Spleen (tissue), 11 donors: ENCODE data around the gene ASTL. TPM values are rescaled to one million over a fixed set of nuclear protein-coding genes. Genes with fewer than 3 reads are reported as not detected.
A peak's percentile ranks its signal among the peaks of the same experiment; 100 is the strongest.

Source experiments
- DNase-seq: peaks from one replicate; pipeline ENCODE4 v3.0.0-alpha.2; 2020
- H3K27ac ChIP-seq, 8 donors: fragments of 200-600 bp; sonication (generic) in 7 of 8; 1 replicate in 4 of 8; 2 replicates in 4 of 8; pipeline versions ENCODE4 v1.5.0 to v1.8.0; 2016 to 2021; ENCODE audit warnings: inconsistent platforms in 4 of 8, mild to moderate bottlenecking in 4 of 8, moderate library complexity in 1 of 8
- H3K27me3 ChIP-seq, 7 donors: fragments of 200-600 bp; sonication (generic) in 6 of 7; replicated peaks in 1 of 7; 1 replicate in 4 of 7; 2 replicates in 3 of 7; pipeline versions ENCODE4 v1.5.0 to v1.8.0; 2016 to 2021; ENCODE audit warnings: inconsistent platforms in 3 of 7, mild to moderate bottlenecking in 1 of 7
- H3K36me3 ChIP-seq, 6 donors: fragments of 200-600 bp; sonication (generic) in 5 of 6; 1 replicate in 4 of 6; 2 replicates in 2 of 6; pipeline versions ENCODE4 v1.5.0 to v1.8.0; 2016 to 2021; ENCODE audit warnings: inconsistent platforms in 2 of 6
- H3K4me1 ChIP-seq, 6 donors: fragments of 200-600 bp; sonication (generic) in 5 of 6; 1 replicate in 3 of 6; 2 replicates in 3 of 6; pipeline versions ENCODE4 v1.5.0 to v1.8.0; 2016 to 2021; ENCODE audit warnings: inconsistent platforms in 3 of 6
- H3K4me3 ChIP-seq, 8 donors: fragments of 200-600 bp; sonication (generic) in 7 of 8; 1 replicate in 4 of 8; 2 replicates in 4 of 8; pipeline versions ENCODE4 v1.5.0 to v1.8.0; 2016 to 2021; ENCODE audit warnings: inconsistent platforms in 4 of 8, mild to moderate bottlenecking in 4 of 8, moderate library complexity in 2 of 8
- H3K9me3 ChIP-seq, 8 donors: fragments of 200-600 bp; sonication (generic) in 7 of 8; 1 replicate in 4 of 8; 2 replicates in 4 of 8; pipeline versions ENCODE4 v1.5.0 to v1.8.0; 2016 to 2021; ENCODE audit warnings: inconsistent platforms in 4 of 8
- CTCF ChIP-seq, 11 experiments: fragments of 200-600 bp in 7 of 11; fragments of 450-650 bp in 4 of 11; sonication (generic) in 4 of 11; IDR thresholded peaks in 8 of 11; conservative IDR thresholded peaks in 3 of 11; 1 replicate in 7 of 11; 2 replicates in 4 of 11; pipeline versions ENCODE4 v1.4.0 to v1.8.0; 2016 to 2021; ENCODE audit warnings: antibody characterized with exemption in 11 of 11, inconsistent platforms in 4 of 11, mild to moderate bottlenecking in 1 of 11
- POLR2A ChIP-seq, 3 donors: fragments of 450-650 bp; IDR thresholded peaks; one replicate each; pipeline ENCODE4 v1.5.1; 2017; ENCODE audit warnings: antibody characterized with exemption in 3 of 3, mild to moderate bottlenecking in 1 of 3
- POLR2AphosphoS5 ChIP-seq, 3 donors: sonication (generic); formaldehyde crosslinking; IDR thresholded peaks; one replicate each; pipeline ENCODE4 v1.5.1; 2017; ENCODE audit warnings: antibody characterized with exemption in 3 of 3
- WGBS, 5 donors: extraction: QIAGEN DNeasy Blood & Tissue Kit in 3 of 5; methylation state at CpG; one replicate each; pipeline versions ENCODE4 v1.1.5 to v1.1.7; 2013 to 2018; 5-methylcytosine and 5-hydroxymethylcytosine counted together
- intact Hi-C: fragments of 100-400 bp; cut with DNase I; formaldehyde crosslinking; loops from one replicate; pipeline ENCODE4 v1.15.0; 2023; ENCODE audit warnings: low total_unique reads
- polyA plus RNA-seq, 3 donors: library from polyadenylated mRNA; stranded (reverse); fragments of 200-250 nt; gene quantifications; one replicate each; pipeline ENCODE4 v1.2.1, GENCODE V29; 2013
- total RNA-seq, 7 donors: library from RNA; depleted of rRNA in 3 of 7; stranded (reverse); fragments of >200 nt in 3 of 7; fragmentation: NEBNext Ultra II Directional in 4 of 7; extraction: Animal tissue kit (Norgen Biotek cat#: 25700) in 4 of 7; gene quantifications; one replicate each; pipeline versions ENCODE4 v1.1.0 to v1.2.1, GENCODE V29; 2016 to 2021
- donor health status: healthy with polysubstance abuse.
- donor health status: DM: no; HTN: no; CAD: no; lungs with moderate emphysema.
- donor health status: DM: no; HTN: no; CAD: no.
- donor health status: Bipolar disorder and iron deficiency.
- donor health status: healthy.
- donor health status: DM: no; HTN: no; CAD: no.
- donor health status: DM: yes; HTN: yes; CAD: no.

ASTL gene
- total and polyA plus RNA-seq, 10 donors = 0.24 to 2.2 (median 0.52) TPM; not detected in 1

GRCh38 chr2:96139181-96139758, 968 bp upstream of the ASTL start:
- 76 to 87% (median 80%) methylated on average over 6 to 7 of the region's 7 CpGs for WGBS, 5 donors
- Histone ChIP-seq H3K27me3 (no peaks in the 10 kb centered on the region), H3K4me3 (no peak overlapping the region), H3K36me3 (peaks cover 0 to 32% (median 0%) of the 10 kb centered on the region in 6 donors), H3K4me1 (peaks cover 0 to 57% (median 28%) of the 10 kb centered on the region in 6 donors), H3K27ac (peak overlapping the region in 2 of 8 donors; percentile 4 to 24), H3K9me3 (no peaks in the 10 kb centered on the region)
- intact Hi-C loops = loop anchor here (2.0 kb wide), 1 partner anchor 38 kb away; no protein-coding TSS in a partner anchor
- peak in 2 of 3 donors; percentile 5 to 65 for TF ChIP-seq POLR2AphosphoS5 (IDR thresholded peaks at IDR 0.05)
- TF ChIP-seq CTCF (IDR thresholded peaks at IDR 0.05 in 8 of 11, conservative IDR thresholded peaks at IDR 0.05 in 3 of 11) = no peak
- DNase-seq = peak; percentile 53

GRCh38 chr2:96137321-96138178, 752 bp downstream of the ASTL start:
- DNase-seq = peak; percentile 68
- Histone ChIP-seq H3K36me3 (peaks cover 0 to 15% (median 0%) of the 10 kb centered on the region in 6 donors), H3K4me3 (no peak overlapping the region), H3K4me1 (peaks cover 0 to 40% (median 11%) of the 10 kb centered on the region in 6 donors), H3K27me3 (no peaks in the 10 kb centered on the region), H3K9me3 (no peaks in the 10 kb centered on the region), H3K27ac (peak overlapping the region in 2 of 8 donors; percentile 28 to 68)
- intact Hi-C loops = loop anchor here (2.0 kb wide), 1 partner anchor 39 kb away; no protein-coding TSS in a partner anchor
- 67 to 92% (median 73%) methylated on average over 11 to 15 of the region's 15 CpGs for WGBS, 5 donors
- TF ChIP-seq POLR2AphosphoS5 (IDR thresholded peaks at IDR 0.05) = peak; percentile 26 to 43 (median 29)
- no peak for TF ChIP-seq POLR2A (IDR thresholded peaks at IDR 0.05)
- no peak for TF ChIP-seq CTCF (IDR thresholded peaks at IDR 0.05 in 8 of 11, conservative IDR thresholded peaks at IDR 0.05 in 3 of 11)

- H3K27ac ChIP-seq = no peak overlapping the region
- H3K27me3 ChIP-seq = no peaks in the 10 kb centered on the region
- peaks cover 0 to 9% (median 0%) of the 10 kb centered on the region in 6 donors for H3K36me3 ChIP-seq
- no peaks in the 10 kb centered on the region for H3K9me3 ChIP-seq
- no peak overlapping the region for H3K4me3 ChIP-seq
- peaks cover 0 to 27% (median 4%) of the 10 kb centered on the region in 6 donors for H3K4me1 ChIP-seq
- TF ChIP-seq CTCF (IDR thresholded peaks at IDR 0.05 in 8 of 11, conservative IDR thresholded peaks at IDR 0.05 in 3 of 11) (no peak), POLR2AphosphoS5 (IDR thresholded peaks at IDR 0.05) (no peak), POLR2A (IDR thresholded peaks at IDR 0.05) (no peak)
- no peak for DNase-seq
- intact Hi-C loops = no loop called here
- 88 to 93% (median 90%) methylated on average over 4 to 8 of the region's 8 CpGs for WGBS, 5 donors
These were observed 2.1 kb downstream of the ASTL start for GRCh38 chr2:96136129-96136720.
